ENCODE results near the gene TNFAIP8L3. TPM values are rescaled to one million over a fixed set of nuclear protein-coding genes. Genes with fewer than 3 reads are reported as not detected.
A peak's percentile ranks its signal among the peaks of the same experiment; 100 is the strongest.
"Not testable (repeated sequence)": the region's sequence is repeated elsewhere in the genome, so short reads cannot be mapped to it uniquely, and the experiment has no call there.

TNFAIP8L3 gene
- 10 to 100 TPM in 2 of 4 donors, 1 to 10 TPM in 2; 3.7 to 13.1 (median 8.1) TPM for total RNA-seq

DNA sequence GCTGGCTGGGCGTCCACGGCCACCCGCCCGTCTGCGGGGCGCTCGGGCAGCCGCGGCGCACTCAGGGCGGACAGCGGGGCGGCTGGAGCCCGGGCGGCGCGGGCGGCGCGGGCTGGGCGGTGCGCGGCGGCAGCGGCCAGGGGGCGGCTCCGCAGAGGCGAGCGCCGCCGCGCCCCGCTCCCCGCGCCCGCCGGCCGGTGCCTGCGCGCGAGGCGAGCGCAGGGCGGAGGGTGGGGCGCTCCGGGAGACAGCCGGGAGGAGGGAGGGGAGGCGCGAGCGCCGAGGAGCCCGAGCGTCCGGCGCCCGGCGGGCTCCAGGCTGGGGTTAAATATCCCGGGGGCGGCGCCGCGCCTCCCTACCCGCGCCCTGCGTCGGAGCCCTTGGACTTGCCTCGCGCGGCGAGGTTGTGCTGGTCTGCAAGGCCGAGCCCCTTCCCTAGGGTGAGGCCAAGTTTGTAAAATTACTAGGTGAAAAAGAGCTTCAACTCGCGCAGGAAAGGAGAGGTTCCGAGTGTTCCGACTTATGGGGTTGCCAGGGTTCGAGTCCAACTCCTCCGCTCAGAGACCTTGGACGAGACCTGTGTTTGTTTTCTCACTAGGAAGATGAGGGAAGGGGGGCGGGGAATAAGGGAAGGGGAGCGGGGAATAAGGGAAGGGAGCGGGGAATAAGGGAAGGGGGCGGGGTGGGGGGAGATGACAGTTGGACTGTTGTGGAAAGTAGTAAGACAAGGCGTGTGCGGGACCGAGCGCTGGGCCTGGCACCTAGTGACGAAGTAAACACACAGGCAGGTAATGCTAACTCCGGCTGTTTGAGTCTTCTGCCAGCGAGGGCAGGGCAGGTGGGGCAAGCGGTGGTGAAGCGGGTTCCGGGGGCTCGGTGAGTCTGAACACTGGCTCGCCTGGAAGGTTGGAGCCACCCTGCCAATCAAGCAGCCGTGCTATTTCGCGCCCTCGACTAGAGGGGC lies at the start of gene TNFAIP8L3:
Gene TNFAIP8L3 (minus strand): TSS at position 301 of the 964 bp plus-strand sequence. CDS start 311 bp downstream, outside the sequence.
- DNase-seq: no peak
- WGBS, 2 donors: 5 to 6% methylated on average over 16 to 21 of the region's 98 CpGs

GRCh38 chr15:51144021-51144532 lies 49.4 kb upstream of the TNFAIP8L3 start:
- 64 to 76% methylated on average over 3 of the region's 3 CpGs for WGBS, 2 donors
- intact Hi-C loops (cut with DNase I): no loop called here
- no peak for DNase-seq
- H3K4me3 ChIP-seq: no peak overlapping the region
- H3K4me1 ChIP-seq: no peaks in the 10 kb centered on the region
- peaks cover 0 to 10% (median 0%) of the 10 kb centered on the region in 3 donors for H3K9me3 ChIP-seq
- H3K27ac ChIP-seq: no peak overlapping the region
- H3K27me3 ChIP-seq: no peaks in the 10 kb centered on the region
- TF ChIP-seq POLR2A (IDR thresholded peaks at IDR 0.05): no peak
- TF ChIP-seq, protein P1, sequence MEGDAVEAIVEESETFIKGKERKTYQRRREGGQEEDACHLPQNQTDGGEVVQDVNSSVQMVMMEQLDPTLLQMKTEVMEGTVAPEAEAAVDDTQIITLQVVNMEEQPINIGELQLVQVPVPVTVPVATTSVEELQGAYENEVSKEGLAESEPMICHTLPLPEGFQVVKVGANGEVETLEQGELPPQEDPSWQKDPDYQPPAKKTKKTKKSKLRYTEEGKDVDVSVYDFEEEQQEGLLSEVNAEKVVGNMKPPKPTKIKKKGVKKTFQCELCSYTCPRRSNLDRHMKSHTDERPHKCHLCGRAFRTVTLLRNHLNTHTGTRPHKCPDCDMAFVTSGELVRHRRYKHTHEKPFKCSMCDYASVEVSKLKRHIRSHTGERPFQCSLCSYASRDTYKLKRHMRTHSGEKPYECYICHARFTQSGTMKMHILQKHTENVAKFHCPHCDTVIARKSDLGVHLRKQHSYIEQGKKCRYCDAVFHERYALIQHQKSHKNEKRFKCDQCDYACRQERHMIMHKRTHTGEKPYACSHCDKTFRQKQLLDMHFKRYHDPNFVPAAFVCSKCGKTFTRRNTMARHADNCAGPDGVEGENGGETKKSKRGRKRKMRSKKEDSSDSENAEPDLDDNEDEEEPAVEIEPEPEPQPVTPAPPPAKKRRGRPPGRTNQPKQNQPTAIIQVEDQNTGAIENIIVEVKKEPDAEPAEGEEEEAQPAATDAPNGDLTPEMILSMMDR (IDR thresholded peaks at IDR 0.05): no peak
- no peaks in the 10 kb centered on the region for H3K36me3 ChIP-seq

More for the DNA sequence above, at the start of gene TNFAIP8L3:
- Histone ChIP-seq H3K9me3 (no peaks in the 10 kb centered on the region), H3K27ac (peak within 1 kb of the TSS; percentile 77 to 94 (median 87)), H3K4me3 (peak within 1 kb of the TSS; percentile 56 to 85 (median 70)), H3K27me3 (peaks cover 0 to 25% (median 0%) of the 10 kb centered on the region in 4 donors), H3K36me3 (no peaks in the 10 kb centered on the region), H3K4me1 (peaks cover 7 to 70% (median 37%) of the 10 kb centered on the region in 3 donors)
- intact Hi-C loops (cut with DNase I): no loop called here
- TF ChIP-seq, protein P1 (IDR thresholded peaks at IDR 0.05): no peak
- TF ChIP-seq POLR2A (IDR thresholded peaks at IDR 0.05): peak in 2 of 4 donors; percentile 27 to 31

DNA sequence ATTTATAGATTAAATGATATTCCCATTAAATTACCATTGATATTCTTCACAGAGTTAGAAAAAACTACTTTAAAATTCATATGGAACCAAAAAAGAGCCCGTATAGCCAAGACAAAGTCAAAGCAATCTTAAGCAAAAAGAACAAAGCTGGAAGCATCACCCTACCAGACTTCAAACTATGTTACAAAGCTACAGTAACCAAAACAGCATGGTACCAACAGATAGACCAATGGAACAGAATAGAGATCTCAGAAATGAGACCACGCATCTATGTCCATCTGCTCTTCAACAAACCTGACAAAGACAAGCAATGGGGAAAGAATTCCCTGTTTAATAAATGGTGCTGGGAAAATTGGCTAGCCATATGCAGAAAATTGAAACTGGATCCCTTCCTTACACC lies 45.6 kb upstream of the TNFAIP8L3 start:
- H3K27ac ChIP-seq; H3K9me3 ChIP-seq; H3K4me3 ChIP-seq; DNase-seq; H3K4me1 ChIP-seq; H3K36me3 ChIP-seq; intact Hi-C loops (cut with DNase I); H3K27me3 ChIP-seq: not testable (repeated sequence)
- WGBS, 2 donors: 66 to 81% methylated on average over 2 of the region's 2 CpGs

- no peaks in the 10 kb centered on the region for H3K36me3 ChIP-seq
- intact Hi-C loops (cut with DNase I): no loop called here
- H3K4me1 ChIP-seq: no peaks in the 10 kb centered on the region
- WGBS, 2 donors: 77 to 90% methylated on average over 1 of the region's 1 CpG
- H3K9me3 ChIP-seq: peaks cover 0 to 10% (median 0%) of the 10 kb centered on the region in 3 donors
- H3K4me3 ChIP-seq: no peak overlapping the region
- H3K27me3 ChIP-seq: no peaks in the 10 kb centered on the region
- no peak for DNase-seq
- TF ChIP-seq, protein P1 (IDR thresholded peaks at IDR 0.05): no peak
- TF ChIP-seq POLR2A (IDR thresholded peaks at IDR 0.05): no peak
- no peak overlapping the region for H3K27ac ChIP-seq
Measured at GRCh38 chr15:51139091-51139490, 44.4 kb upstream of the TNFAIP8L3 start.

GRCh38 chr15:51137880-51138430 lies 43.2 kb upstream of the TNFAIP8L3 start:
- 42 to 45% methylated on average over 3 to 4 of the region's 5 CpGs for WGBS, 2 donors
- no peaks in the 10 kb centered on the region for H3K27me3 ChIP-seq
- H3K4me1 ChIP-seq: peaks cover 0 to 7% (median 0%) of the 10 kb centered on the region in 3 donors
- no peaks in the 10 kb centered on the region for H3K36me3 ChIP-seq
- H3K27ac ChIP-seq: no peak overlapping the region
- intact Hi-C loops (cut with DNase I): no loop called here
- TF ChIP-seq, protein P1 (IDR thresholded peaks at IDR 0.05): no peak
- no peak for TF ChIP-seq POLR2A (IDR thresholded peaks at IDR 0.05)
- DNase-seq: no peak
- H3K9me3 ChIP-seq: peaks cover 0 to 10% (median 0%) of the 10 kb centered on the region in 3 donors
- H3K4me3 ChIP-seq: no peak overlapping the region
